OCI-LY3 (cell line): ENCODE results near the gene PRXL2B.

Source experiments
- H2AFZ ChIP-seq: fragments of 200-600, 300-600 bp; shearing (Covaris generic); 2 replicates; pipeline ENCODE4 v1.6.0; 2014; ENCODE audit warnings: antibody characterized with exemption, low read depth, low read length
- H3K27ac ChIP-seq: fragments of 200-600, 300-600 bp; sonication (generic); 2 replicates; pipeline ENCODE4 v1.5.1; 2014; ENCODE audit warnings: mild to moderate bottlenecking, low read length, moderate library complexity, mixed read lengths
- H3K27me3 ChIP-seq: fragments of 200-600, 300-600 bp; sonication (generic); 2 replicates; pipeline ENCODE4 v1.6.1; 2014; ENCODE audit warnings: low read depth, low read length, mixed read lengths
- H3K36me3 ChIP-seq: fragments of 200-600, 300-600 bp; sonication (generic); replicated peaks from 2 replicates; pipeline ENCODE3; 2014; ENCODE audit warnings: low read depth, low read length, mixed read lengths
- H3K4me1 ChIP-seq: fragments of 300-600, 200-600 bp; sonication (generic); 2 replicates; pipeline ENCODE4 v1.6.1; 2014; ENCODE audit warnings: low read length, mixed read lengths
- H3K4me2 ChIP-seq: fragments of 200-600, 300-600 bp; sonication (generic); 2 replicates; pipeline ENCODE4 v1.6.1; 2014; ENCODE audit warnings: low read length, mixed read lengths
- H3K4me3 ChIP-seq: fragments of 300-600, 200-600 bp; sonication (generic); 2 replicates; pipeline ENCODE4 v1.5.1; 2014; ENCODE audit warnings: antibody characterized with exemption, mild to moderate bottlenecking, low read length, moderate library complexity
- H3K79me2 ChIP-seq: fragments of 300-600, 200-600 bp; shearing (Covaris generic); 2 replicates; pipeline ENCODE4 v1.6.1; 2014; ENCODE audit warnings: mild to moderate bottlenecking, low read length, mixed read lengths
- H3K9ac ChIP-seq: fragments of 300-600, 200-600 bp; shearing (Covaris generic); 2 replicates; pipeline ENCODE4 v1.6.0; 2014; ENCODE audit warnings: mild to moderate bottlenecking, low read length, moderate library complexity
- H3K9me3 ChIP-seq: fragments of 200-600, 300-600 bp; shearing (Covaris generic); 2 replicates; pipeline ENCODE4 v1.6.1; 2014; ENCODE audit warnings: low read length, mixed read lengths; ENCODE audit not compliant: insufficient read depth
- H4K20me1 ChIP-seq: fragments of 200-600, 300-600 bp; sonication (generic); 2 replicates; pipeline ENCODE4 v1.6.1; 2016; ENCODE audit warnings: low read length, mixed read lengths; ENCODE audit not compliant: insufficient read depth
- EZH2phosphoT487 ChIP-seq: fragments of 200-600 bp; shearing (Covaris generic); IDR thresholded peaks from 2 replicates; pipeline ENCODE4 v1.6.1; 2018; ENCODE audit warnings: antibody characterized with exemption, mixed run types, low read depth
- TF ChIP-seq, protein P1 (sequence below): fragments of 200-600, 300-600 bp; sonication (generic); IDR thresholded peaks from 2 replicates; pipeline ENCODE4 v1.5.1; 2014; ENCODE audit warnings: antibody characterized with exemption, low read length, low read depth

PRXL2B gene

DNA sequence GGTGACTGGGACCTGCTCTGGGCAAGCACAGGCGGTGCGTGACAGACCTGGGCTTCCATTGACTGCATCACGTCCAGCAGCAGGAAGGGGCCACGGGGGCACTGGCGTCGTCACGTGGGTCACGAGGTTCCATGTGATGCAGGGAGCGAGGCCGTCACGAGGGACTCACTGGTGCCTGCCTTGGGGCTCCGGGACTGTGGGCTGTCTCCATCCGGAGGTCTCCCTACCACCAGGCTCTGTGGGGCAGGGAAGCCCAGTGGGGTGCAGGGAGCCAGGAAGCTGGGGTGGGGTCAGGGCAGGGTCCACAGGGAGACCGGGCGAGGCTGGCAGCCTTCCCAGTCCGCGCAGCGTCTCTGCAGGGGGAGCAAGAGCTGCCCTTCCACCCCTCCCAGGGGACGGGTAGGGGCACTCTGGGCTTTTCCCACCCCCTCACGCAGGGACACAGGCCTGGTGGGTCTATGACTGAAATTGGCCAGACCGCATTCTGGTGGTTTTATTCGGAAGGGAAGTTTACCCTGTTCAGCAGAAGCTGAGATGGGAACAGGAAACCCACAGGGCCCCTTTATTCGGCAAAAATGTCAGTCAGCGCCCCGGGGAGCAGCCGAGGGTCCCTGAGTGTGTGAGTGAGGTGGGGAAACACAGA is 30.8 kb upstream of the PRXL2B start:
- peak overlapping the region; percentile 97 for H3K4me3 ChIP-seq
- H2AFZ ChIP-seq, result no peak overlapping the region
- H3K4me2 ChIP-seq, result peak overlapping the region; percentile 99
- peak overlapping the region; percentile 77 for H3K27ac ChIP-seq
- no peaks in the 10 kb centered on the region for H3K27me3 ChIP-seq
- H3K4me1 ChIP-seq, result peaks cover 39% of the 10 kb centered on the region
- peak overlapping the region; percentile 99 for H3K9ac ChIP-seq
- no peaks in the 10 kb centered on the region; the same call in 1 of the 2 replicates for H3K79me2 ChIP-seq
- peaks cover 14% of the 10 kb centered on the region for H3K36me3 ChIP-seq
- TF ChIP-seq, protein P1, sequence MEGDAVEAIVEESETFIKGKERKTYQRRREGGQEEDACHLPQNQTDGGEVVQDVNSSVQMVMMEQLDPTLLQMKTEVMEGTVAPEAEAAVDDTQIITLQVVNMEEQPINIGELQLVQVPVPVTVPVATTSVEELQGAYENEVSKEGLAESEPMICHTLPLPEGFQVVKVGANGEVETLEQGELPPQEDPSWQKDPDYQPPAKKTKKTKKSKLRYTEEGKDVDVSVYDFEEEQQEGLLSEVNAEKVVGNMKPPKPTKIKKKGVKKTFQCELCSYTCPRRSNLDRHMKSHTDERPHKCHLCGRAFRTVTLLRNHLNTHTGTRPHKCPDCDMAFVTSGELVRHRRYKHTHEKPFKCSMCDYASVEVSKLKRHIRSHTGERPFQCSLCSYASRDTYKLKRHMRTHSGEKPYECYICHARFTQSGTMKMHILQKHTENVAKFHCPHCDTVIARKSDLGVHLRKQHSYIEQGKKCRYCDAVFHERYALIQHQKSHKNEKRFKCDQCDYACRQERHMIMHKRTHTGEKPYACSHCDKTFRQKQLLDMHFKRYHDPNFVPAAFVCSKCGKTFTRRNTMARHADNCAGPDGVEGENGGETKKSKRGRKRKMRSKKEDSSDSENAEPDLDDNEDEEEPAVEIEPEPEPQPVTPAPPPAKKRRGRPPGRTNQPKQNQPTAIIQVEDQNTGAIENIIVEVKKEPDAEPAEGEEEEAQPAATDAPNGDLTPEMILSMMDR, result no peak
- TF ChIP-seq EZH2phosphoT487, result no peak
- H3K9me3 ChIP-seq, result no peaks in the 10 kb centered on the region
- no peaks in the 10 kb centered on the region for H4K20me1 ChIP-seq

DNA sequence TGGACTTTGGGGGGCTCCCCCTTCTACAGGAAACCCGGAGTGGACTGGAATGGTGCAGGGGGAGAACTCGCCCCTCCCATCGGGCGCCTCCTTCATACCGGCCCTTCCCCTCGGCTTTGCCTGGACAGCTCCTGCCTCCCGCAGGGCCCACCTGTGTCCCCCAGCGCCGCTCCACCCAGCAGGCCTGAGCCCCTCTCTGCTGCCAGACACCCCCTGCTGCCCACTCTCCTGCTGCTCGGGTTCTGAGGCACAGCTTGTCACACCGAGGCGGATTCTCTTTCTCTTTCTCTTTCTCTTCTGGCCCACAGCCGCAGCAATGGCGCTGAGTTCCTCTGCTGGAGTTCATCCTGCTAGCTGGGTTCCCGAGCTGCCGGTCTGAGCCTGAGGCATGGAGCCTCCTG is 30.3 kb upstream of the PRXL2B start, which contains the start of gene TNFRSF14:
Gene TNFRSF14, plus strand, starts transcription at position 95 of the 401 bp plus-strand sequence. Its CDS starts 294 bp downstream, at position 389.
- peak within 1 kb of the TSS; percentile 99 for H3K9ac ChIP-seq
- TF ChIP-seq, protein P1, result no peak
- no peak for TF ChIP-seq EZH2phosphoT487
- H4K20me1 ChIP-seq, result no peaks in the 10 kb centered on the region
- peak within 1 kb of the TSS; percentile 97 for H3K4me3 ChIP-seq
- H3K9me3 ChIP-seq, result no peaks in the 10 kb centered on the region
- peaks cover 14% of the 10 kb centered on the region for H3K36me3 ChIP-seq
- no peaks in the 10 kb centered on the region for H3K27me3 ChIP-seq
- peak within 1 kb of the TSS; percentile 99 for H3K4me2 ChIP-seq
- no peak within 1 kb of the TSS; the same call in 1 of the 2 replicates for H2AFZ ChIP-seq
- no peaks in the 10 kb centered on the region; the same call in 1 of the 2 replicates for H3K79me2 ChIP-seq
- peaks cover 34% of the 10 kb centered on the region for H3K4me1 ChIP-seq
- peak within 1 kb of the TSS; percentile 77 for H3K27ac ChIP-seq

DNA sequence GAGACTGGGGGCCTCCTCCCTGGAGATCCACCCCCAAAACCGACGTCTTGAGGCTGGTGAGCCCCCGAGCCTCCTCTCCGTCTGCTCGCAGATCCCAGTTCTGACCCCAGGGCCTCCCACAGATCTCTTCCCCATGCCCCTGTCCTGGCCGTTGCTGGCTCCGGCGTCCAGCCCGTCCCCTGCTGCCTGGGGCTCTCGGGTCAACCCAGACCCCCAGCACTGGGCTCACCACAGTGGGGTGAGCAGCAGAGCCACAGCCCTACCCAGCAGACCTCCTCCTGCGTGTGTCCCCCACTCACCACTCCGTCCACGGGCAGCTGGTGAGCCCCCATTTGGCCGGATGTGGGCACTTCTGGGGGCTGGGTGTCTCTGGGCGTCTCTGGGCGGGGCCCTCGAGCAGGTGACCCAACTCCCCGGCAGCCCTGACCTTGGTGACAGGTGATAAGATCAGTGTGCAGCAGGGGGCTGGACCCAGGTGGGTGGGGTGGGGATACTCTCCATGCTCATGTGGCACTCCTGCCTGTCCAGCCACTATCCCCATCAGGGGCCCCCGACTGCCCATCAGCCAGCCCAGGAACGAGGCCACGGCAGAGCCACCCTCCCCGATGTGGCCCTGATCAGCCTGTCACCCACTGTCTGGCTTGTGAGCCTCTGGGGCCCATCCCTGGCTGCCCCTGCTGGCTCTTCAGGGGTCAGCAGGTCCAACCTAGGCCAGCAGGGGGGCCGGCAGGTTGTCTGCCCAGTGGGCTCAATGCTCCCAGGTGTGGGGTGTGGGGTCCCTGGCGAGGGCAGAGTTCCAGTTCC is 29.7 kb upstream of the PRXL2B start:
- no peaks in the 10 kb centered on the region; the same call in 1 of the 2 replicates for H3K79me2 ChIP-seq
- peak overlapping the region; percentile 99 for H3K9ac ChIP-seq
- no peaks in the 10 kb centered on the region for H3K9me3 ChIP-seq
- no peak overlapping the region; the same call in 1 of the 2 replicates for H2AFZ ChIP-seq
- peak overlapping the region; percentile 77 for H3K27ac ChIP-seq
- H3K4me2 ChIP-seq, result peak overlapping the region; percentile 99
- no peaks in the 10 kb centered on the region for H3K27me3 ChIP-seq
- H3K4me1 ChIP-seq, result peaks cover 33% of the 10 kb centered on the region
- no peaks in the 10 kb centered on the region for H4K20me1 ChIP-seq
- H3K4me3 ChIP-seq, result peak overlapping the region; percentile 97
- TF ChIP-seq, protein P1, result no peak
- no peak for TF ChIP-seq EZH2phosphoT487
- peaks cover 14% of the 10 kb centered on the region for H3K36me3 ChIP-seq
